ENCODE data around the gene SPOCK3. TPM values are rescaled to one million over a fixed set of nuclear protein-coding genes. Genes with fewer than 3 reads are reported as not detected.
"Not testable (repeated sequence)": the region's sequence is repeated elsewhere in the genome, so short reads cannot be mapped to it uniquely, and the experiment has no call there.

The SPOCK3 gene
- polyA plus RNA-seq, 1 experiment: not detected

DNA sequence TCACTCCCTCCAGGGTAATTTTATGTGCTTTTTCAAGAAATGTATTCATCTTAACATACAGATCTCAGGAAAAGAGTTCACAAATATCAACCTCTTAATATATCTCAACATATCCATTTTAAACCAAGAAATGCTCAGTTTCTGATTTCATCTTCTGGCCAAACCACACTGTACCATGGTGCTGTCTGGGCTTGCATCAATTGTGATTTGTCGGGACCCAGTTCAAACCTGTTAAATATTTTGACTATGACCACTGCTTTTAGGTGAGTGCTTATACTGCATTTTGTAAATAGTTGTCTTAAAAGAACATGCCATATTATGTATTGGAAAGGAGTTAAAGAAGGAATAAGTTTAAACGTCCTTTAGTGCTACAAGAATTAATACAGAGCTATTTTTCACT lies 352.1 kb downstream of the SPOCK3 start:
- CTCF ChIA-PET: no interaction called here
- Histone ChIP-seq H3K4me3 (ENCODE audit: low read depth, low read length) (no peak overlapping the region), H3K27ac (ENCODE audit: low read depth, low read length) (no peak overlapping the region), H3K27me3 (ENCODE audit: control insufficient read depth, insufficient read depth, low read length) (no peaks in the 10 kb centered on the region), H3K9me3 (ENCODE audit: control insufficient read depth, insufficient read depth, low read length) (peaks cover 2% of the 10 kb centered on the region; the same call in 1 of the 2 replicates)
- POLR2A ChIA-PET: no interaction called here
- TF ChIP-seq, protein P1, sequence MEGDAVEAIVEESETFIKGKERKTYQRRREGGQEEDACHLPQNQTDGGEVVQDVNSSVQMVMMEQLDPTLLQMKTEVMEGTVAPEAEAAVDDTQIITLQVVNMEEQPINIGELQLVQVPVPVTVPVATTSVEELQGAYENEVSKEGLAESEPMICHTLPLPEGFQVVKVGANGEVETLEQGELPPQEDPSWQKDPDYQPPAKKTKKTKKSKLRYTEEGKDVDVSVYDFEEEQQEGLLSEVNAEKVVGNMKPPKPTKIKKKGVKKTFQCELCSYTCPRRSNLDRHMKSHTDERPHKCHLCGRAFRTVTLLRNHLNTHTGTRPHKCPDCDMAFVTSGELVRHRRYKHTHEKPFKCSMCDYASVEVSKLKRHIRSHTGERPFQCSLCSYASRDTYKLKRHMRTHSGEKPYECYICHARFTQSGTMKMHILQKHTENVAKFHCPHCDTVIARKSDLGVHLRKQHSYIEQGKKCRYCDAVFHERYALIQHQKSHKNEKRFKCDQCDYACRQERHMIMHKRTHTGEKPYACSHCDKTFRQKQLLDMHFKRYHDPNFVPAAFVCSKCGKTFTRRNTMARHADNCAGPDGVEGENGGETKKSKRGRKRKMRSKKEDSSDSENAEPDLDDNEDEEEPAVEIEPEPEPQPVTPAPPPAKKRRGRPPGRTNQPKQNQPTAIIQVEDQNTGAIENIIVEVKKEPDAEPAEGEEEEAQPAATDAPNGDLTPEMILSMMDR (IDR thresholded peaks at IDR 0.05; ENCODE audit: low read depth, low read length): no peak
- no peak for DNase-seq (ENCODE audit: low read depth, low spot score)

DNA sequence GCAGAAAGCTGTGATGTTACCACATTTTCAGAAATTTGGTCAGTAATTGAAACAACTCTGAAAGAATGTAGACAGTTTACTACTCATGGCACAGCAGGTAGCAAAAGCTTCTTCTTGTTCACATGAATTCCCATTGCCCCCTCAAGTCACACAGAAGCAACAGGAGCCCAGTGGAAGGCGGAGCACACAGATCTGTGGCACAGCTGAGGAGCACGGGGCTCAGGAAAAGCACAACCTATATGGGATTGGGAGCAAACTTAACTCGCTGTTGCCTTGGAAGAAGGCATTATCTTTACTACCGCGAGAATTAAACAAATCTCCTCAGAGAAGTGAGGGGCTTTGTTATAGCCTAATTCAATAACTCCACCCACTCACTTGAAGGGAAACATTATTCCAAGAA lies 358.5 kb downstream of the SPOCK3 start:
- no peaks in the 10 kb centered on the region for H3K27me3 ChIP-seq (ENCODE audit: control insufficient read depth, insufficient read depth, low read length)
- CTCF ChIA-PET: no interaction called here
- POLR2A ChIA-PET: no interaction called here

GRCh38 chr4:166862032-166862431 lies 372.3 kb downstream of the SPOCK3 start:
- POLR2A ChIA-PET: no interaction called here
- Histone ChIP-seq H3K9me3 (ENCODE audit: control insufficient read depth, insufficient read depth, low read length) (no peaks in the 10 kb centered on the region; the same call in 1 of the 2 replicates), H3K27ac (ENCODE audit: low read depth, low read length) (no peak overlapping the region), H3K27me3 (ENCODE audit: control insufficient read depth, insufficient read depth, low read length) (no peaks in the 10 kb centered on the region), H3K4me3 (ENCODE audit: low read depth, low read length) (no peak overlapping the region)
- TF ChIP-seq, protein P1 (IDR thresholded peaks at IDR 0.05; ENCODE audit: low read depth, low read length): no peak
- CTCF ChIA-PET: no interaction called here
- no peak for DNase-seq (ENCODE audit: low read depth, low spot score)

More for the DNA sequence above, 358.5 kb downstream of the SPOCK3 start:
- TF ChIP-seq, protein P1 (IDR thresholded peaks at IDR 0.05; ENCODE audit: low read depth, low read length): no peak
- no peak overlapping the region for H3K4me3 ChIP-seq (ENCODE audit: low read depth, low read length)
- no peaks in the 10 kb centered on the region for H3K9me3 ChIP-seq (ENCODE audit: control insufficient read depth, insufficient read depth, low read length)
- no peak for DNase-seq (ENCODE audit: low read depth, low spot score)
- H3K27ac ChIP-seq (ENCODE audit: low read depth, low read length): no peak overlapping the region

- H3K9me3 ChIP-seq (ENCODE audit: control insufficient read depth, insufficient read depth, low read length); DNase-seq (ENCODE audit: low read depth, low spot score); CTCF ChIA-PET; POLR2A ChIA-PET; H3K27me3 ChIP-seq (ENCODE audit: control insufficient read depth, insufficient read depth, low read length); H3K27ac ChIP-seq (ENCODE audit: low read depth, low read length); H3K4me3 ChIP-seq (ENCODE audit: low read depth, low read length): not testable (repeated sequence)
Observed at GRCh38 chr4:166850398-166850797, 383.9 kb downstream of the SPOCK3 start.

GRCh38 chr4:166846939-166847338 lies 387.4 kb downstream of the SPOCK3 start:
- no peak overlapping the region for H3K27ac ChIP-seq (ENCODE audit: low read depth, low read length)
- POLR2A ChIA-PET: no interaction called here
- H3K27me3 ChIP-seq (ENCODE audit: control insufficient read depth, insufficient read depth, low read length): no peaks in the 10 kb centered on the region
- CTCF ChIA-PET: no interaction called here
- no peak for DNase-seq (ENCODE audit: low read depth, low spot score)
- peaks cover 15% of the 10 kb centered on the region for H3K9me3 ChIP-seq (ENCODE audit: control insufficient read depth, insufficient read depth, low read length)
- H3K4me3 ChIP-seq (ENCODE audit: low read depth, low read length): no peak overlapping the region
- TF ChIP-seq, protein P1 (IDR thresholded peaks at IDR 0.05; ENCODE audit: low read depth, low read length): no peak

DNA sequence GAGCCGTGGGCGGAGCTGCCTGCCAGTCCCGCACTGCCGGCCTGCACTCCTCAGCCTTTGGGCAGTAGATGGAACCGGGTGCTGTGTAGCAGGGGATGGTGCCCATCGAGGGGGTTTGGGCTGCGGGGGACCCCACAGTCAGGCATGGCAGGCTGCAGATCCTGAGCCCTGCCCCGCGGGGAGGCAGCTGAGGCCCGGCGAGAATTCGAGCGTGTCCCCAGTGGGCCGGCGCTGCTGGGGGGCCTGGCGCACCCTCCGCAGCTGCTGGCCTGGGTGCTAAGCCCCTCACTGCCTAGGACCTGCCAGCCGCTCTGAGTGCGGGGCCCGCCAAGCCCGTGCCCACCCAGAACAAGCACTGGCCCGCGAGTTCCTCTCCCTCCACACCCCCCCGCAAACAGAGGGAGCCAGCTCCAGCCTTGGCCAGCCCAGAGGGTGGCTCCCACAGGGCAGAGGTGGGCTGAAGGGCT lies 391.5 kb downstream of the SPOCK3 start:
- no peak overlapping the region for H3K4me3 ChIP-seq (ENCODE audit: low read depth, low read length)
- peaks cover 15% of the 10 kb centered on the region for H3K9me3 ChIP-seq (ENCODE audit: control insufficient read depth, insufficient read depth, low read length)
- CTCF ChIA-PET: no interaction called here
- DNase-seq (ENCODE audit: low read depth, low spot score): no peak
- H3K27ac ChIP-seq (ENCODE audit: low read depth, low read length): no peak overlapping the region
- no peaks in the 10 kb centered on the region for H3K27me3 ChIP-seq (ENCODE audit: control insufficient read depth, insufficient read depth, low read length)
- POLR2A ChIA-PET: no interaction called here
- TF ChIP-seq, protein P1 (IDR thresholded peaks at IDR 0.05; ENCODE audit: low read depth, low read length): no peak

Data from AG04450 (cell line).